GM23338 (cell line): ENCODE measurements around the gene TENM4. TPM values are rescaled to one million over a fixed set of nuclear protein-coding genes. Genes with fewer than 3 reads are reported as not detected.

ENCODE experiments used
- ATAC-seq: fragments of 200-7000 bp; cut with Tn5 transposase; 3 replicates; pipeline ENCODE4 v1.9.1; 2020
- DNase-seq: peaks from one replicate; pipeline ENCODE4 v3.0.0-alpha.2; 2015; ENCODE audit warnings: low spot score
- H2AFZ ChIP-seq: fragments of 200-600 bp; sonication (generic); 2 replicates; pipeline ENCODE4 v1.8.0; 2016; ENCODE audit warnings: antibody characterized with exemption, mild to moderate bottlenecking, moderate library complexity
- H3F3A ChIP-seq: fragments of 200-600 bp; sonication (generic); replicated peaks from 2 replicates; pipeline ENCODE4 v1.8.0; 2017; ENCODE audit warnings: antibody characterized with exemption, mixed run types, low read depth
- H3K27ac ChIP-seq: fragments of 200-600 bp; sonication (generic); 2 replicates; pipeline ENCODE4 v1.6.1; 2016; ENCODE audit warnings: low read depth
- H3K27me3 ChIP-seq: fragments of 200-600 bp; sonication (generic); 2 replicates; pipeline ENCODE4 v1.8.0; 2016; ENCODE audit warnings: mild to moderate bottlenecking, mixed run types, moderate library complexity; ENCODE audit not compliant: insufficient read depth
- H3K36me3 ChIP-seq: fragments of 200-600 bp; sonication (generic); 2 replicates; pipeline ENCODE4 v1.8.0; 2016; ENCODE audit warnings: mild to moderate bottlenecking; ENCODE audit not compliant: insufficient read depth
- H3K4me1 ChIP-seq: fragments of 200-600 bp; sonication (generic); 2 replicates; pipeline ENCODE4 v1.8.0; 2016; ENCODE audit warnings: mild to moderate bottlenecking, moderate library complexity; ENCODE audit not compliant: insufficient read depth
- H3K4me2 ChIP-seq: fragments of 200-600 bp; sonication (generic); 2 replicates; pipeline ENCODE4 v1.7.1; 2017; ENCODE audit warnings: mixed run types
- H3K4me3 ChIP-seq: fragments of 200-600 bp; sonication (generic); 2 replicates; pipeline ENCODE4 v1.6.1; 2016; ENCODE audit warnings: mixed run types
- H3K79me2 ChIP-seq: fragments of 200-600 bp; sonication (generic); replicated peaks from 2 replicates; pipeline ENCODE4 v1.8.0; 2017; ENCODE audit warnings: mild to moderate bottlenecking; ENCODE audit not compliant: insufficient read depth
- H3K9me2 ChIP-seq: fragments of 200-600 bp; sonication (generic); 2 replicates; pipeline ENCODE4 v1.8.0; 2017; ENCODE audit not compliant: insufficient read depth
- H4K20me1 ChIP-seq: fragments of 200-600 bp; sonication (generic); replicated peaks from 2 replicates; pipeline ENCODE4 v1.8.0; 2017; ENCODE audit warnings: mild to moderate bottlenecking; ENCODE audit not compliant: insufficient read depth
- H3K27ac Mint-ChIP-seq: 2 replicates; pipeline ENCODE4 v1.8.0; 2020; ENCODE audit warnings: inconsistent platforms, mild to moderate bottlenecking, moderate library complexity, mixed read lengths
- H3K27me3 Mint-ChIP-seq: 3 replicates; pipeline ENCODE4 v1.8.0; 2022; ENCODE audit warnings: low read depth, mild to moderate bottlenecking, moderate library complexity, mixed read lengths, inconsistent platforms; ENCODE audit not compliant: insufficient read depth, poor library complexity
- H3K36me3 Mint-ChIP-seq: 3 replicates; pipeline ENCODE4 v1.8.0; 2021; ENCODE audit warnings: low read depth, mild to moderate bottlenecking, inconsistent platforms, moderate library complexity, mixed read lengths
- H3K4me1 Mint-ChIP-seq: 3 replicates; pipeline ENCODE4 v1.8.0; 2020; ENCODE audit warnings: mild to moderate bottlenecking, inconsistent platforms, mixed read lengths
- H3K4me3 Mint-ChIP-seq: 3 replicates; pipeline ENCODE4 v1.8.0; 2021; ENCODE audit warnings: moderate library complexity, mild to moderate bottlenecking, inconsistent platforms, mixed read lengths
- H3K9me3 Mint-ChIP-seq: 3 replicates; pipeline ENCODE4 v1.8.0; 2020; ENCODE audit warnings: moderate library complexity, mild to moderate bottlenecking, inconsistent platforms, mixed read lengths
- CREB1 ChIP-seq: fragments of 250-450 bp; sonication (Bioruptor Pico); IDR thresholded peaks from 2 replicates; pipeline ENCODE4 v1.5.0; 2020; ENCODE audit warnings: low read depth, mild to moderate bottlenecking, moderate library complexity
- CTCF ChIP-seq, 2 experiments: fragments of 200-600 bp in 1 of 2; sonication (generic) in 1 of 2; conservative IDR thresholded peaks; 2 replicates each; pipeline versions ENCODE4 v1.5.1 to v1.6.1; 2016 to 2017; ENCODE audit warnings: antibody characterized with exemption in 2 of 2, low read depth in 2 of 2, mild to moderate bottlenecking in 2 of 2, moderate library complexity in 1 of 2
- ETS1 ChIP-seq: IDR thresholded peaks from 2 replicates; pipeline ENCODE4 v1.6.1; 2016; ENCODE audit warnings: antibody characterized with exemption
- EZH2 ChIP-seq: fragments of 200-600 bp; sonication (generic); IDR thresholded peaks from one replicate; pipeline ENCODE4 v1.8.0; 2017; ENCODE audit warnings: antibody characterized with exemption, mild to moderate bottlenecking, low read depth; ENCODE audit not compliant: unreplicated experiment
- EZH2phosphoT487 ChIP-seq: fragments of 200-600 bp; sonication (generic); IDR thresholded peaks from one replicate; pipeline ENCODE4 v1.8.1; 2018; ENCODE audit warnings: antibody characterized with exemption; ENCODE audit not compliant: unreplicated experiment
- JUNB ChIP-seq: IDR thresholded peaks from one replicate; pipeline ENCODE4 v1.6.1; 2016; ENCODE audit warnings: antibody characterized with exemption; ENCODE audit not compliant: unreplicated experiment
- NANOG ChIP-seq: IDR thresholded peaks from 2 replicates; pipeline ENCODE4 v1.6.1; 2016; ENCODE audit warnings: antibody characterized with exemption, borderline replicate concordance
- POLR2AphosphoS5 ChIP-seq: IDR thresholded peaks from 2 replicates; pipeline ENCODE4 v1.6.1; 2016; ENCODE audit warnings: antibody characterized with exemption, low read depth
- REST ChIP-seq: IDR thresholded peaks from one replicate; pipeline ENCODE4 v1.6.1; 2018; ENCODE audit warnings: antibody characterized with exemption; ENCODE audit not compliant: unreplicated experiment
- STAT1 ChIP-seq: IDR thresholded peaks from one replicate; pipeline ENCODE4 v1.6.1; 2016; ENCODE audit warnings: antibody characterized with exemption; ENCODE audit not compliant: unreplicated experiment
- ZNF114 ChIP-seq: fragments of 250-450 bp; sonication (Bioruptor Pico); IDR thresholded peaks from 2 replicates; pipeline ENCODE4 v1.5.0; 2020; ENCODE audit warnings: mild to moderate bottlenecking, moderate library complexity
- ZNF331 ChIP-seq: fragments of 250-450 bp; sonication (Bioruptor Pico); IDR thresholded peaks from 2 replicates; pipeline ENCODE4 v1.5.0; 2020; ENCODE audit warnings: low read depth, mild to moderate bottlenecking, moderate library complexity
- polyA plus RNA-seq: library from polyadenylated mRNA; unstranded; fragments of >200 nt; fragmentation: Nextera tagmentation; extraction: Ambion mirVana; gene quantifications from 2 replicates; pipeline ENCODE4 v1.2.1, GENCODE V29; 2016
- total RNA-seq: library from RNA; depleted of rRNA; stranded (reverse); fragments of >200 nt; shearing (Covaris generic); gene quantifications from 2 replicates; pipeline ENCODE4 v1.2.3, GENCODE V29; 2014

TENM4 gene
- total and polyA plus RNA-seq, 2 experiments from 2014 or later = 7.3 TPM

- Histone ChIP-seq H3F3A (no peaks in the 10 kb centered on the region), H3K9me2 (peaks cover 2% of the 10 kb centered on the region; the same call in 1 of the 2 replicates), H3K27me3 (no peaks in the 10 kb centered on the region), H3K79me2 (no peaks in the 10 kb centered on the region), H3K27ac (no peak overlapping the region), H3K36me3 (no peaks in the 10 kb centered on the region), H3K4me3 (no peak overlapping the region), H4K20me1 (no peaks in the 10 kb centered on the region), H3K4me2 (no peak overlapping the region), H3K4me1 (no peaks in the 10 kb centered on the region), H2AFZ (no peak overlapping the region)
- Mint-ChIP-seq H3K4me3 (no peak overlapping the region), H3K27ac (no peak overlapping the region), H3K9me3 (no peaks in the 10 kb centered on the region), H3K27me3 (peaks cover 9% of the 10 kb centered on the region), H3K4me1 (peaks cover 10% of the 10 kb centered on the region), H3K36me3 (no peaks in the 10 kb centered on the region)
- TF ChIP-seq CTCF (conservative IDR thresholded peaks at IDR 0.05; ENCODE audit: low read depth in 2 of 2) (no peak), REST (no peak), EZH2 (no peak), ETS1 (no peak), CREB1 (CRISPR knock-in tag) (no peak), POLR2AphosphoS5 (no peak), STAT1 (no peak)
- DNase-seq (no peak), ATAC-seq (no peak)
Measured at GRCh38 chr11:78914503-78914902, 526.3 kb downstream of the TENM4 start.

- ATAC-seq (no peak), DNase-seq (no peak)
- Mint-ChIP-seq H3K27me3 (peaks cover 8% of the 10 kb centered on the region), H3K27ac (no peak overlapping the region), H3K4me1 (peaks cover 10% of the 10 kb centered on the region), H3K36me3 (no peaks in the 10 kb centered on the region), H3K9me3 (no peaks in the 10 kb centered on the region), H3K4me3 (no peak overlapping the region)
- Histone ChIP-seq H3K36me3 (no peaks in the 10 kb centered on the region), H3K27ac (no peak overlapping the region), H3F3A (no peaks in the 10 kb centered on the region), H3K9me2 (peaks cover 2% of the 10 kb centered on the region; the same call in 1 of the 2 replicates), H3K27me3 (no peaks in the 10 kb centered on the region), H3K4me3 (no peak overlapping the region), H4K20me1 (no peaks in the 10 kb centered on the region), H2AFZ (no peak overlapping the region), H3K4me1 (no peaks in the 10 kb centered on the region), H3K79me2 (no peaks in the 10 kb centered on the region), H3K4me2 (no peak overlapping the region)
- TF ChIP-seq POLR2AphosphoS5 (no peak), REST (no peak), ZNF114 (CRISPR knock-in tag) (no peak), JUNB (no peak), EZH2phosphoT487 (no peak), NANOG (no peak), ZNF331 (no peak), STAT1 (no peak)
Measured at GRCh38 chr11:78912778-78913177, 528.1 kb downstream of the TENM4 start.
